Liver (tissue), 9 donors: Measurements from ENCODE around the gene HCFC1R1. TPM values are rescaled to one million over a fixed set of nuclear protein-coding genes. Genes with fewer than 3 reads are reported as not detected.

Experiments
- DNase-seq: peaks from one replicate; pipeline ENCODE4 v3.0.0-alpha.2; 2017; ENCODE audit warnings: low spot score
- H3K27ac ChIP-seq, 2 donors: one replicate each; pipeline ENCODE4 v1.7.0; 2013; ENCODE audit warnings: inconsistent platforms in 2 of 2, low read length in 2 of 2, control low read depth in 1 of 2, low read depth in 1 of 2, mild to moderate bottlenecking in 1 of 2
- H3K27me3 ChIP-seq, 4 donors: one replicate each; pipeline versions ENCODE4 v1.6.1 to v1.7.0; 2013; ENCODE audit warnings: low read length in 3 of 4, inconsistent platforms in 1 of 4, mild to moderate bottlenecking in 1 of 4, moderate library complexity in 1 of 4; ENCODE audit not compliant: control insufficient read depth in 4 of 4, insufficient read depth in 4 of 4
- H3K36me3 ChIP-seq, 4 donors: one replicate each; pipeline versions ENCODE4 v1.6.1 to v1.7.0; 2013; ENCODE audit warnings: low read length in 3 of 4, mild to moderate bottlenecking in 3 of 4, low read depth in 1 of 4, moderate library complexity in 1 of 4; ENCODE audit not compliant: control insufficient read depth in 4 of 4, insufficient read depth in 3 of 4
- H3K4me1 ChIP-seq, 4 donors: one replicate each; pipeline versions ENCODE4 v1.6.1 to v1.7.0; 2013; ENCODE audit warnings: low read length in 3 of 4, mild to moderate bottlenecking in 3 of 4, moderate library complexity in 1 of 4; ENCODE audit not compliant: control insufficient read depth in 4 of 4, insufficient read depth in 4 of 4
- H3K4me3 ChIP-seq, 3 donors: one replicate each; pipeline versions ENCODE4 v1.6.1 to v1.7.0; 2013; ENCODE audit warnings: low read length in 3 of 3, control low read depth in 1 of 3, low read depth in 1 of 3, mild to moderate bottlenecking in 1 of 3
- H3K9ac ChIP-seq, 2 donors: one replicate each; pipeline ENCODE4 v1.7.0; 2013; ENCODE audit warnings: low read length in 2 of 2, mild to moderate bottlenecking in 2 of 2, moderate library complexity in 2 of 2, control low read depth in 1 of 2, low read depth in 1 of 2
- H3K9me3 ChIP-seq, 4 donors: one replicate each; pipeline versions ENCODE4 v1.6.1 to v1.7.0; 2013; ENCODE audit warnings: low read length in 3 of 4; ENCODE audit not compliant: control insufficient read depth in 4 of 4
- ATF3 ChIP-seq: IDR thresholded peaks from 2 replicates; pipeline ENCODE4 v1.6.1; 2016; ENCODE audit warnings: antibody characterized with exemption
- CTCF ChIP-seq: fragments of 150-350 bp; IDR thresholded peaks from 2 replicates; pipeline ENCODE4 v1.5.1; 2017; ENCODE audit warnings: improper control_type of control experiment, low read depth, low read length; ENCODE audit not compliant: missing input control
- EGR1 ChIP-seq, 2 donors: IDR thresholded peaks; 2 replicates each; pipeline ENCODE4 v1.6.1; 2016 to 2018; ENCODE audit warnings: antibody characterized with exemption in 2 of 2, low read depth in 2 of 2
- GABPA ChIP-seq, 2 donors: IDR thresholded peaks in 1 of 2; conservative IDR thresholded peaks in 1 of 2; 2 replicates each; pipeline ENCODE4 v1.6.1; 2016; ENCODE audit warnings: antibody characterized with exemption in 2 of 2, mild to moderate bottlenecking in 1 of 2, moderate library complexity in 1 of 2
- HNF4A ChIP-seq, 2 donors: conservative IDR thresholded peaks; 2 replicates each; pipeline ENCODE4 v1.6.1; 2016; ENCODE audit warnings: antibody characterized with exemption in 2 of 2, mild to moderate bottlenecking in 2 of 2
- HNF4G ChIP-seq: IDR thresholded peaks from 2 replicates; pipeline ENCODE4 v1.6.1; 2016; ENCODE audit warnings: antibody characterized with exemption
- NR2F2 ChIP-seq: IDR thresholded peaks from 2 replicates; pipeline ENCODE4 v1.6.1; 2016; ENCODE audit warnings: antibody characterized with exemption
- RAD21 ChIP-seq, 2 donors: IDR thresholded peaks; 2 replicates each; pipeline ENCODE4 v1.6.1; 2016; ENCODE audit warnings: antibody characterized with exemption in 2 of 2, mild to moderate bottlenecking in 2 of 2
- REST ChIP-seq: IDR thresholded peaks from 2 replicates; pipeline ENCODE4 v1.6.1; 2016; ENCODE audit warnings: antibody characterized with exemption, mild to moderate bottlenecking
- SP1 ChIP-seq: IDR thresholded peaks from 2 replicates; pipeline ENCODE4 v1.6.1; 2018; ENCODE audit warnings: antibody characterized with exemption, mild to moderate bottlenecking
- TAF1 ChIP-seq: conservative IDR thresholded peaks from 2 replicates; pipeline ENCODE4 v1.6.1; 2016; ENCODE audit warnings: antibody characterized with exemption, mild to moderate bottlenecking
- YY1 ChIP-seq: IDR thresholded peaks from 2 replicates; pipeline ENCODE4 v1.6.1; 2016; ENCODE audit warnings: antibody characterized with exemption, mild to moderate bottlenecking
- WGBS: extraction: QIAGEN DNeasy Blood & Tissue Kit; methylation state at CpG from one replicate; pipeline ENCODE4 v1.1.7; 2013; 5-methylcytosine and 5-hydroxymethylcytosine counted together
- polyA plus RNA-seq, 2 donors: library from polyadenylated mRNA; stranded (reverse) in 1 of 2; unstranded in 1 of 2; fragments of 200-250 nt in 1 of 2; fragments of >200 nt in 1 of 2; fragmentation: Nextera tagmentation in 1 of 2; extraction: Ambion mirVana in 1 of 2; gene quantifications; one replicate each; pipeline versions ENCODE4 v1.2.1 to v1.2.3, GENCODE V29; 2013 to 2015
- total RNA-seq, 2 donors: library from RNA; depleted of rRNA; stranded (reverse); fragments of >200 nt; gene quantifications; one replicate each; pipeline ENCODE4 v1.2.3, GENCODE V29; 2014
- TF ChIP-seq, protein P1 (sequence below): IDR thresholded peaks from 2 replicates; pipeline ENCODE4 v1.6.1; 2016; ENCODE audit warnings: antibody characterized with exemption
- TF ChIP-seq, protein P2 (sequence below): IDR thresholded peaks from 2 replicates; pipeline ENCODE4 v1.6.1; 2016; ENCODE audit warnings: antibody characterized with exemption
- donor health status: healthy.
- donor health status: healthy.
- donor health status: healthy.
- donor health status: healthy.
- donor health status: healthy.

The HCFC1R1 gene
- total and polyA plus RNA-seq, 4 donors, result 1.4 to 17.6 (median 9.2) TPM

- TF ChIP-seq EGR1 (IDR thresholded peaks at IDR 0.05; ENCODE audit: low read depth in 2 of 2), result no peak
- TF ChIP-seq REST, result no peak
- no peak for TF ChIP-seq CTCF
- TF ChIP-seq TAF1, result no peak
- TF ChIP-seq, protein P1, sequence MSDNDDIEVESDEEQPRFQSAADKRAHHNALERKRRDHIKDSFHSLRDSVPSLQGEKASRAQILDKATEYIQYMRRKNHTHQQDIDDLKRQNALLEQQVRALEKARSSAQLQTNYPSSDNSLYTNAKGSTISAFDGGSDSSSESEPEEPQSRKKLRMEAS, result no peak
- no peak for TF ChIP-seq GABPA (IDR thresholded peaks at IDR 0.05 in 1 of 2, conservative IDR thresholded peaks at IDR 0.05 in 1 of 2)
- TF ChIP-seq HNF4A (conservative IDR thresholded peaks at IDR 0.05), result no peak
- TF ChIP-seq YY1, result no peak
- TF ChIP-seq NR2F2, result no peak
- no peak for TF ChIP-seq RAD21 (IDR thresholded peaks at IDR 0.05)
- TF ChIP-seq, protein P2, sequence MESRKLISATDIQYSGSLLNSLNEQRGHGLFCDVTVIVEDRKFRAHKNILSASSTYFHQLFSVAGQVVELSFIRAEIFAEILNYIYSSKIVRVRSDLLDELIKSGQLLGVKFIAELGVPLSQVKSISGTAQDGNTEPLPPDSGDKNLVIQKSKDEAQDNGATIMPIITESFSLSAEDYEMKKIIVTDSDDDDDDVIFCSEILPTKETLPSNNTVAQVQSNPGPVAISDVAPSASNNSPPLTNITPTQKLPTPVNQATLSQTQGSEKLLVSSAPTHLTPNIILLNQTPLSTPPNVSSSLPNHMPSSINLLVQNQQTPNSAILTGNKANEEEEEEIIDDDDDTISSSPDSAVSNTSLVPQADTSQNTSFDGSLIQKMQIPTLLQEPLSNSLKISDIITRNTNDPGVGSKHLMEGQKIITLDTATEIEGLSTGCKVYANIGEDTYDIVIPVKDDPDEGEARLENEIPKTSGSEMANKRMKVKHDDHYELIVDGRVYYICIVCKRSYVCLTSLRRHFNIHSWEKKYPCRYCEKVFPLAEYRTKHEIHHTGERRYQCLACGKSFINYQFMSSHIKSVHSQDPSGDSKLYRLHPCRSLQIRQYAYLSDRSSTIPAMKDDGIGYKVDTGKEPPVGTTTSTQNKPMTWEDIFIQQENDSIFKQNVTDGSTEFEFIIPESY, result no peak
- TF ChIP-seq SP1, result no peak
- no peak for TF ChIP-seq HNF4G
- TF ChIP-seq ATF3, result no peak
- WGBS, result 96% methylated on average over 15 of the region's 15 CpGs
- no peak for DNase-seq
Measured at GRCh38 chr16:2976673-2977072, 47.1 kb downstream of the HCFC1R1 start.

DNA sequence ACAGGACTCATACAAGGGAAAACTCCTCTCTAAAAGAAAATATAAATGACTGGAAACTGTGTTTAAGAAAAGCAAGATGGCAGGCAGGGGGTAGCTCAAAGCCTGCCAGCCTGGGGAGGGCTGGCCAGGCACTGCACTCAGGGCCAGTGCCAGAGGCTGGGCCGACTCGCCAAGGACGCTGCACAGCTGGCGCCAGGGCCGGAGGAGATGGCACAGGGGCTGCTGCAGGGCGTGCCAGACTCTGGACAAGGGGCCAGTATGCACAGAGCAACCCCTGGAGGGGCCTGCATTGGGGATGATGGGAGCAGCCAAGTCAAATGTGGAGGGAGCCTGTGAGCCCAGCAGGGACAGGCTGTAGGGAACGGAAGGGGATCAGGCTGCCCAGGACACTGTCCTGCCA is 47.5 kb downstream of the HCFC1R1 start:
- DNase-seq, result no peak
- no peaks in the 10 kb centered on the region for H3K36me3 ChIP-seq
- TF ChIP-seq RAD21 (IDR thresholded peaks at IDR 0.05), result no peak
- H3K9ac ChIP-seq, result no peak overlapping the region
- H3K9me3 ChIP-seq, result no peaks in the 10 kb centered on the region
- no peak overlapping the region for H3K4me3 ChIP-seq
- H3K4me1 ChIP-seq, result peaks cover 8 to 22% (median 14%) of the 10 kb centered on the region in 4 donors
- peaks cover 0 to 2% (median 0%) of the 10 kb centered on the region in 4 donors for H3K27me3 ChIP-seq
- 93% methylated on average over 7 of the region's 7 CpGs for WGBS
- no peak overlapping the region for H3K27ac ChIP-seq

More at GRCh38 chr16:2976673-2977072, 47.1 kb downstream of the HCFC1R1 start:
- no peak overlapping the region for H3K4me3 ChIP-seq
- peaks cover 8 to 25% (median 14%) of the 10 kb centered on the region in 4 donors for H3K4me1 ChIP-seq
- no peak overlapping the region for H3K27ac ChIP-seq
- H3K9ac ChIP-seq, result no peak overlapping the region
- peaks cover 0 to 2% (median 0%) of the 10 kb centered on the region in 4 donors for H3K27me3 ChIP-seq
- H3K9me3 ChIP-seq, result no peaks in the 10 kb centered on the region
- H3K36me3 ChIP-seq, result no peaks in the 10 kb centered on the region
